Measurements from ENCODE around the gene JPH2. TPM values are rescaled to one million over a fixed set of nuclear protein-coding genes. Genes with fewer than 3 reads are reported as not detected.

JPH2 gene
- total RNA-seq, 1 experiment from 2014 or later = 15.8 TPM

DNA sequence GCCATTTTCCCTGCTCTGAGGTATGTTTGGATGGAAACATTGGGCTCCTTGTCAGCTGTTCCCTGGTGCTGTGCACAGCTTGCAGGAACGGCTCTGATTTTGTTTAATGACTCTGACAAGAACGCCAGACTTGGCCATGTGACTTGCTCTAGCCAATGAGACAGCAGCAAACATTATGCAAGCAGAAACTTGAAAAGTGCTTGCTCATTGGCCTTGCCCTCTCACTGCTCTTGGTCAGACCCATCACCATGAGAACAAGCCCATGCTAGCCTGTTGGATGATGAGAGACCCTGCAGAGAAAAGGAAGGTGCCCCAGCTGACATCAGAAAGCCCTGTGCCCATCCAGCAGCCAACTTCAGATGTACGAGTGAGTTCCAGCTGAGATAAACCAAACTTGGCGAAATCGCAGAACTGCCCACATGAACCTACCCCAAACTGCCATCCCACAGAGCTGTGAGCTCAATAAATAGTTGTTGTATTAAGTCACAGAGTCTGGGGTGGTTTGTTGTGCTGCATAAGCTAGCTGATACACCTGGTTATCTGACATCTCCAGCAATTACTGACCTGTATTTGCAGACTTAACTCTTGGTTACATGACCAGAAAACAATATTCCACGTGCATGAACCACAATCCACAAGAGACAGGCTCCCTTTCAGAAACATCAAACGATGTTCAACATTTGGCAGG, 96.9 kb downstream of the JPH2 start:
- POLR2A ChIA-PET (ENCODE audit: unreplicated experiment) = no interaction called here
- H3K4me1 ChIP-seq (ENCODE audit: insufficient read depth, low read length) = peaks cover 5% of the 10 kb centered on the region
- H3F3A ChIP-seq (ENCODE audit: low read length, unreplicated experiment) = no peaks in the 10 kb centered on the region
- CTCF ChIA-PET = interaction anchor here (1.2 kb wide), 1 partner anchor 10 kb away, joined by 5 read pairs; no protein-coding TSS in a partner anchor
- TF ChIP-seq EZH2 (IDR thresholded peaks at IDR 0.05; ENCODE audit: low read length, unreplicated experiment) (no peak), EZH2phosphoT487 (IDR thresholded peaks at IDR 0.05; ENCODE audit: borderline replicate concordance, low read length) (no peak)
- TF ChIP-seq, protein P1, sequence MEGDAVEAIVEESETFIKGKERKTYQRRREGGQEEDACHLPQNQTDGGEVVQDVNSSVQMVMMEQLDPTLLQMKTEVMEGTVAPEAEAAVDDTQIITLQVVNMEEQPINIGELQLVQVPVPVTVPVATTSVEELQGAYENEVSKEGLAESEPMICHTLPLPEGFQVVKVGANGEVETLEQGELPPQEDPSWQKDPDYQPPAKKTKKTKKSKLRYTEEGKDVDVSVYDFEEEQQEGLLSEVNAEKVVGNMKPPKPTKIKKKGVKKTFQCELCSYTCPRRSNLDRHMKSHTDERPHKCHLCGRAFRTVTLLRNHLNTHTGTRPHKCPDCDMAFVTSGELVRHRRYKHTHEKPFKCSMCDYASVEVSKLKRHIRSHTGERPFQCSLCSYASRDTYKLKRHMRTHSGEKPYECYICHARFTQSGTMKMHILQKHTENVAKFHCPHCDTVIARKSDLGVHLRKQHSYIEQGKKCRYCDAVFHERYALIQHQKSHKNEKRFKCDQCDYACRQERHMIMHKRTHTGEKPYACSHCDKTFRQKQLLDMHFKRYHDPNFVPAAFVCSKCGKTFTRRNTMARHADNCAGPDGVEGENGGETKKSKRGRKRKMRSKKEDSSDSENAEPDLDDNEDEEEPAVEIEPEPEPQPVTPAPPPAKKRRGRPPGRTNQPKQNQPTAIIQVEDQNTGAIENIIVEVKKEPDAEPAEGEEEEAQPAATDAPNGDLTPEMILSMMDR (conservative IDR thresholded peaks at IDR 0.05; ENCODE audit: low read depth, low read length) = no peak
- no peak overlapping the region for H3K4me2 ChIP-seq (ENCODE audit: low read length)
- DNase-seq = peak; percentile 44
- no peak overlapping the region for H3K9ac ChIP-seq (ENCODE audit: low read length)
- H3K27ac ChIP-seq (ENCODE audit: low read length) = no peak overlapping the region
- no peaks in the 10 kb centered on the region for H4K20me1 ChIP-seq (ENCODE audit: low read length)
- no peaks in the 10 kb centered on the region for H3K79me2 ChIP-seq (ENCODE audit: low read length)
- no TSS peak for BruUV-seq (replicated peaks)
- H2AFZ ChIP-seq (ENCODE audit: low read length) = peak overlapping the region; percentile 46
- H3K9me2 ChIP-seq (replicated peaks; ENCODE audit: low read length) = no peaks in the 10 kb centered on the region
- no peaks in the 10 kb centered on the region for H3K9me3 ChIP-seq (ENCODE audit: low read length)
- intact Hi-C loops (cut with micrococcal nuclease) = loop anchor here (5.0 kb wide), 1 partner anchor 643 kb away; no protein-coding TSS in a partner anchor
- ATAC-seq = peak; percentile 18; the same call in 1 of the 2 replicates
- H3K4me3 ChIP-seq (ENCODE audit: low read length) = no peak overlapping the region
- no peaks in the 10 kb centered on the region for H3K36me3 ChIP-seq (ENCODE audit: low read depth, low read length)
- H3K27me3 ChIP-seq (ENCODE audit: low read length) = no peaks in the 10 kb centered on the region

DNA sequence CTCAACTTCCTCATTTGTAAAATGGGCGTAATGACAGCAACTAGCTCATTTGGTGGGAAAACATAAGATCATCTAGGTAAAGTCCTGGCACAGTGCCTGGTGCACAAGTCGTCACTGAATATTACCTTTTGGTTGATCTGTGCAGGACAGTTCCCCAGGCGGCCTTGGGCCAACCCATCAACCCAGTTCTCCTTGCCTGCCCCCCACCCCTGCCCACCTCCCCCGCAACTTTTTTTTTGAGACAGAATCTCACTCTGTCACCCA, 99.2 kb downstream of the JPH2 start:
- Histone ChIP-seq H2AFZ (ENCODE audit: low read length) (no peak overlapping the region), H4K20me1 (ENCODE audit: low read length) (no peaks in the 10 kb centered on the region), H3K27ac (ENCODE audit: low read length) (no peak overlapping the region), H3K9me2 (replicated peaks; ENCODE audit: low read length) (no peaks in the 10 kb centered on the region), H3K27me3 (ENCODE audit: low read length) (no peaks in the 10 kb centered on the region), H3F3A (ENCODE audit: low read length, unreplicated experiment) (no peaks in the 10 kb centered on the region), H3K9ac (ENCODE audit: low read length) (no peak overlapping the region), H3K4me2 (ENCODE audit: low read length) (no peak overlapping the region), H3K79me2 (ENCODE audit: low read length) (no peaks in the 10 kb centered on the region), H3K36me3 (ENCODE audit: low read depth, low read length) (no peaks in the 10 kb centered on the region), H3K4me3 (ENCODE audit: low read length) (no peak overlapping the region), H3K4me1 (ENCODE audit: insufficient read depth, low read length) (peaks cover 17% of the 10 kb centered on the region), H3K9me3 (ENCODE audit: low read length) (no peaks in the 10 kb centered on the region)
- ATAC-seq (no peak), DNase-seq (no peak)
- TF ChIP-seq, protein P1 (conservative IDR thresholded peaks at IDR 0.05; ENCODE audit: low read depth, low read length) = no peak
- TF ChIP-seq EZH2 (IDR thresholded peaks at IDR 0.05; ENCODE audit: low read length, unreplicated experiment) = no peak
- TF ChIP-seq EZH2phosphoT487 (IDR thresholded peaks at IDR 0.05; ENCODE audit: borderline replicate concordance, low read length) = no peak
- intact Hi-C loops (cut with micrococcal nuclease) = no loop called here
- ChIA-PET POLR2A (ENCODE audit: unreplicated experiment) (no interaction called here), CTCF (no interaction called here)
- BruUV-seq (replicated peaks) = no TSS peak

DNA sequence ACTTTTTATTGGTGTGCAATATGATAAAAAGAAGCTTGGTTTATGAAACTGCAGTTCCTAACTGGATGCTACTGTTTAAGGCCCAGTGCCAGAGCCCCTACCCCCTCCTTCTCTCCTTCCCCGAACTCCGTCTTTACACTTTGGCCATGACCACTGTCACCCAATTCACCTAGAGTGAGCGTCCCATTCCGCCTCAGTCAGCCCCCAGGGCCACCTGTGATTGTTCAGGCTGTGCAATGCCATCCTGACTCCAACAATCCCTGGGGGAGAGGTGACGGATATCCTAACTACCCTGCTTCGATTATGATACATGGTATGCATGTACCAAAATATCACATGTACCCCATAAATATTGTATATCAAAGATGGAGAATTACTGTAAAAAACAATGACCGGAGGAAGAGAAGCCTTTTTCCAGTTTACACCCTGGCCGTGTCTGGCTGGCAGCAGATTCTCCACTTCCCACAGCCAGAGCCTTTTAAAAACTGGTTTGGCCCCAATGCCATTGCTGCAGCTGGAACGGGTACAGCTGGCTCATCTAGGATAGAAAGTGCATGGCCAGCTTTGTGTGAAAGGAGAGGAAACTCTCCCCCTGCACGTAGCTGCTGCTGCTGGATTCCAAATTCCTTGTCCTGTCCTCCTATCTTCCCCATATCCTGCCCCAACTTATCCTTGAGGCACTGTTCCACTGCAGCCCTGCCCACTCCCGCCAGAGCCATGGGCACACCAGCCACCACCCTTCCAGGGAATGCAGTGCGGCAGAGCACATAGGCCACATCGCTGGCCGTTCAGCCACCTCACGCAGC, 99.7 kb downstream of the JPH2 start:
- no peak for ATAC-seq
- Histone ChIP-seq H3F3A (ENCODE audit: low read length, unreplicated experiment) (no peaks in the 10 kb centered on the region), H3K4me1 (ENCODE audit: insufficient read depth, low read length) (peaks cover 22% of the 10 kb centered on the region), H4K20me1 (ENCODE audit: low read length) (no peaks in the 10 kb centered on the region), H2AFZ (ENCODE audit: low read length) (no peak overlapping the region), H3K4me2 (ENCODE audit: low read length) (no peak overlapping the region), H3K27me3 (ENCODE audit: low read length) (no peaks in the 10 kb centered on the region), H3K9me3 (ENCODE audit: low read length) (no peaks in the 10 kb centered on the region), H3K9ac (ENCODE audit: low read length) (no peak overlapping the region), H3K36me3 (ENCODE audit: low read depth, low read length) (no peaks in the 10 kb centered on the region), H3K4me3 (ENCODE audit: low read length) (no peak overlapping the region), H3K27ac (ENCODE audit: low read length) (no peak overlapping the region), H3K9me2 (replicated peaks; ENCODE audit: low read length) (no peaks in the 10 kb centered on the region), H3K79me2 (ENCODE audit: low read length) (no peaks in the 10 kb centered on the region)
- ChIA-PET POLR2A (ENCODE audit: unreplicated experiment) (interaction anchor here (0.5 kb wide), 1 partner anchor 731 kb away, joined by 22 read pairs; no protein-coding TSS in a partner anchor), CTCF (no interaction called here)
- intact Hi-C loops (cut with micrococcal nuclease) = no loop called here
- no TSS peak for BruUV-seq (replicated peaks)
- no peak for TF ChIP-seq EZH2 (IDR thresholded peaks at IDR 0.05; ENCODE audit: low read length, unreplicated experiment)
- no peak for TF ChIP-seq EZH2phosphoT487 (IDR thresholded peaks at IDR 0.05; ENCODE audit: borderline replicate concordance, low read length)
- TF ChIP-seq, protein P1 (conservative IDR thresholded peaks at IDR 0.05; ENCODE audit: low read depth, low read length) = no peak
- no peak for DNase-seq

All from PC-3 (cell line).